VCaP (cell line): ENCODE data around the gene SH3BP5.
A peak's percentile ranks its signal among the peaks of the same experiment; 100 is the strongest.

Experiments used
- H3K27ac ChIP-seq: fragments of 450-650 bp; 2 replicates; pipeline ENCODE4 v1.5.1; 2017
- TF ChIP-seq, protein P1 (sequence below): fragments of 450-650 bp; conservative IDR thresholded peaks from 2 replicates; pipeline ENCODE4 v1.5.1; 2017; ENCODE audit warnings: mild to moderate bottlenecking, moderate library complexity

The SH3BP5 gene

DNA sequence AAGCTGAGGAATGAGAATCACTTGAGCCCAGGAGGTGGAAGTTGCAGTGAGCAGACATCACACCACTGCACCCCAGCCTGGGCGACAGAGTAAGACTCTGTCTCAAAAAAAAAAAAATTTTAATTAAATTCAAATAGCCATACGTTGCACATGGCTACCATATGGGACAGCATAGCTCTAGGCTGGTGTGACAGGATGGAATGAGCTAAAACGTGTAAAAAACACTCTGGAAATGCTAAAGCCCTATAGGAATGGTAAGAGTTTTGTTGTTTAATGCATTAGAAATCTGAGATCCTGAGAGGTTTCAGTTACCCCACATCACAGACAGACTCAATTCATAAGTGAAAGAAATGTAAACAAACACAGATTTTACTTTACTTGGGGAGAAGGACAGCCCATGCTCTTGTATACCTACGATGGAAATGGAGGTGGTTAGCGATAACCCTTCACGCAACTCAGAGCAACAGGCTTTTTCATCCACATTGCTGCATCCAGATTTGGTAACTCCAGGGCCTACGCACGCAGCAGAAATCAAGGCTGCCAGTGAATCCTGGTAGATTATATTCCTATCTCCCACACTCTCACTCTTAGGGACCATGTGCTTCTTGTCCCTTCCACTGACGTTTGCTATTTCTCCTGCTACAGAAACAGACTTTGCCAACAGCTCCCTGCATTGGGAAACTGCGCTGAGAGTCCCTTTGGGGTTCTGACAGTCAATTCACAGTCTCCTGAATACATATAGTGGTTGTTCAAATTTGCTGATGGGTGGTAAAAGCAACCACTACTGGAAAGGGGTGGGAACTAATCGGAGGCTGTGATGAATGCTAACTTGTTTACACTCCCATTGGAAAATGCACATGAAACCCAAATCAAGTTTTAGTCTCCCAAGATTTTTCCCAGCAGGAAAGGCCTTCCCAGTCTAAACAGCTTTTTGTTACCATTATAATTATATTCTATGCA is 3.1 kb downstream of the SH3BP5 start:
- TF ChIP-seq, protein P1, sequence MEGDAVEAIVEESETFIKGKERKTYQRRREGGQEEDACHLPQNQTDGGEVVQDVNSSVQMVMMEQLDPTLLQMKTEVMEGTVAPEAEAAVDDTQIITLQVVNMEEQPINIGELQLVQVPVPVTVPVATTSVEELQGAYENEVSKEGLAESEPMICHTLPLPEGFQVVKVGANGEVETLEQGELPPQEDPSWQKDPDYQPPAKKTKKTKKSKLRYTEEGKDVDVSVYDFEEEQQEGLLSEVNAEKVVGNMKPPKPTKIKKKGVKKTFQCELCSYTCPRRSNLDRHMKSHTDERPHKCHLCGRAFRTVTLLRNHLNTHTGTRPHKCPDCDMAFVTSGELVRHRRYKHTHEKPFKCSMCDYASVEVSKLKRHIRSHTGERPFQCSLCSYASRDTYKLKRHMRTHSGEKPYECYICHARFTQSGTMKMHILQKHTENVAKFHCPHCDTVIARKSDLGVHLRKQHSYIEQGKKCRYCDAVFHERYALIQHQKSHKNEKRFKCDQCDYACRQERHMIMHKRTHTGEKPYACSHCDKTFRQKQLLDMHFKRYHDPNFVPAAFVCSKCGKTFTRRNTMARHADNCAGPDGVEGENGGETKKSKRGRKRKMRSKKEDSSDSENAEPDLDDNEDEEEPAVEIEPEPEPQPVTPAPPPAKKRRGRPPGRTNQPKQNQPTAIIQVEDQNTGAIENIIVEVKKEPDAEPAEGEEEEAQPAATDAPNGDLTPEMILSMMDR, result no peak
- no peak overlapping the region for H3K27ac ChIP-seq

GRCh38 chr3:15327941-15328340 is 4.4 kb downstream of the SH3BP5 start:
- peak overlapping the region; percentile 78; the same call in 1 of the 2 replicates for H3K27ac ChIP-seq
- TF ChIP-seq, protein P1, result no peak

DNA sequence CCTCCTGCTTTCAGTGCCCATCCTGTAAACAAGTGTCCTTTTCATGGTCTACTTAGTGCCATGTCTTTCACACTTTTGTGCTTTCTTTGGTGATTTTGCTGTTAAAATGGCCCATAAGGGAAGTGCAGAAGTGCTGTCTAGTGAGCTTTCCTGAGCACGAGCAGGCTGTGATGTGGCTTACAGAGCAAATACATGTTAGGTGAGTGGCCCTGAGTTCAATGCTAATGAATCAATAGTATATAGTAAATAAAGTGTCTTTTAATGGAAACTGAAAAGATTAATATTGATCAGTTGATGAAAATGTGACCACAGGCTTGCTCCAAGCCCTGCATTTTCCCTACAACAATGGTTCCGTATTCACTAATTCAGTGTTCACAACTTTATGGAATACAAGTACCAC is 5.7 kb downstream of the SH3BP5 start:
- H3K27ac ChIP-seq, result peak overlapping the region; percentile 78
- TF ChIP-seq, protein P1, result no peak

GRCh38 chr3:15326037-15326436 is 6.3 kb downstream of the SH3BP5 start:
- H3K27ac ChIP-seq, result peak overlapping the region; percentile 78
- TF ChIP-seq, protein P1, result no peak

DNA sequence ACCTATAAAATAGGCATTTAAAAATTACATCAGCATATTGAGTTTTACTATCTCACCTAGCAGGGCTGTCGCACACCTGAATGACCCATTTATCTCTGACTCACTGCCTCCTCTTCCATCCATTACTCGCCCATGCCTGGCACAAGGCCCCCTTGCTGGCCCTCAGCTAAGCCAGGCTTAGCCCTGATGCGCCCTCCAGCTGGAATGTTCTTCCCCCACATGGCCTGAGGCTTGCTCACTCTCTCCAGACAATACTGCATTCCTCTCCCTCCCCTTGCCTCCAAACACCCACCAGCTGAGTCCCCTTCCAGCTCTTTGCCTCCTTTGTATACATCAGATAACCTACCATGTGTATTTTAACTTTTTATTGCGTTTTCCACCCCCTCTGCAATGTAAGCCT is 7.2 kb downstream of the SH3BP5 start:
- TF ChIP-seq, protein P1, result no peak
- H3K27ac ChIP-seq, result peak overlapping the region; percentile 78

GRCh38 chr3:15324379-15324808 is 8.0 kb downstream of the SH3BP5 start:
- H3K27ac ChIP-seq, result peak overlapping the region; percentile 78
- TF ChIP-seq, protein P1, result no peak

GRCh38 chr3:15323063-15323462 is 9.3 kb downstream of the SH3BP5 start:
- TF ChIP-seq, protein P1, result no peak
- H3K27ac ChIP-seq, result peak overlapping the region; percentile 78; the same call in 1 of the 2 replicates
